H1 (cell line): ENCODE measurements around the gene FCRL4. TPM values are rescaled to one million over a fixed set of nuclear protein-coding genes. Genes with fewer than 3 reads are reported as not detected.

Source experiments
- CTCF ChIA-PET: fragments of 300-600 bp; sonication (Branson Sonifier 250); formaldehyde crosslinking; loops from one replicate; lab custom pipeline; 2021; ENCODE audit not compliant: partially characterized antibody; lab: Charles Lee
- POLR2A ChIA-PET: fragments of 300-600 bp; sonication (Branson Sonifier 250); formaldehyde crosslinking; loops from one replicate; lab custom pipeline; 2021; ENCODE audit warnings: inconsistent platforms; ENCODE audit not compliant: partially characterized antibody; lab: Charles Lee
- DNase-seq, 2 experiments: peaks; one replicate each; pipeline versions ENCODE4 v3.0.0 to v3.0.0-alpha.2; 2010 to 2022; ENCODE audit warnings: low spot score in 2 of 2, low read depth in 1 of 2, mixed read lengths in 1 of 2
- FAIRE-seq: peaks from 2 replicates; lab custom pipeline; 2011; peaks lifted over from hg19 to GRCh38; lab: Jason Lieb, UNC
- H2AFZ ChIP-seq: 2 replicates; pipeline ENCODE4 v1.8.1; 2012; ENCODE audit warnings: low read length, inconsistent platforms
- H2AK5ac ChIP-seq: 2 replicates; pipeline ENCODE4 v1.6.1; 2013; ENCODE audit warnings: low read depth, low read length
- H2BK120ac ChIP-seq: replicated peaks from 2 replicates; pipeline ENCODE3; 2013; ENCODE audit warnings: low read depth, low read length, inconsistent platforms
- H2BK12ac ChIP-seq: 2 replicates; pipeline ENCODE4 v1.6.1; 2013; ENCODE audit warnings: low read depth, low read length
- H2BK15ac ChIP-seq: 2 replicates; pipeline ENCODE4 v1.6.1; 2013; ENCODE audit warnings: low read length
- H2BK20ac ChIP-seq: 2 replicates; pipeline ENCODE4 v1.6.1; 2013; ENCODE audit warnings: low read length
- H2BK5ac ChIP-seq: 2 replicates; pipeline ENCODE4 v1.6.1; 2013; ENCODE audit warnings: low read depth, low read length
- H3K14ac ChIP-seq: 2 replicates; pipeline ENCODE4 v1.6.1; 2013; ENCODE audit warnings: inconsistent platforms; ENCODE audit not compliant: insufficient read length
- H3K18ac ChIP-seq: 2 replicates; pipeline ENCODE4 v1.6.1; 2013; ENCODE audit warnings: low read length; ENCODE audit errors: extremely low read depth
- H3K23ac ChIP-seq: 2 replicates; pipeline ENCODE4 v1.6.1; 2013; ENCODE audit warnings: inconsistent platforms; ENCODE audit not compliant: insufficient read length
- H3K23me2 ChIP-seq: 2 replicates; pipeline ENCODE4 v1.6.1; 2013; ENCODE audit warnings: low read depth, low read length
- H3K27ac ChIP-seq: 2 replicates; pipeline ENCODE4 v1.6.1; 2011; ENCODE audit warnings: low read depth, low read length, inconsistent platforms
- H3K27me3 ChIP-seq, 4 experiments: replicated peaks in 1 of 4; 1 replicate in 1 of 4; 2 replicates in 3 of 4; pipeline versions ENCODE4 v1.6.1 to v1.8.1; 2011 to 2013; ENCODE audit warnings: low read length in 3 of 4, mild to moderate bottlenecking in 3 of 4, inconsistent platforms in 2 of 4, mixed read lengths in 2 of 4, moderate library complexity in 1 of 4; ENCODE audit not compliant: control insufficient read depth in 3 of 4, insufficient read depth in 3 of 4; ENCODE audit errors: extremely low read depth in 1 of 4
- H3K36me3 ChIP-seq, 4 experiments: 2 replicates each; pipeline versions ENCODE4 v1.6.1 to v1.8.1; 2011 to 2013; ENCODE audit warnings: mild to moderate bottlenecking in 4 of 4, low read length in 3 of 4, moderate library complexity in 2 of 4, control low read depth in 1 of 4, inconsistent platforms in 1 of 4; ENCODE audit not compliant: insufficient read depth in 4 of 4, control insufficient read depth in 2 of 4
- H3K4ac ChIP-seq: replicated peaks from 2 replicates; pipeline ENCODE3; 2013; ENCODE audit warnings: low read length, low read depth, mixed read lengths, inconsistent platforms; ENCODE audit not compliant: insufficient read length
- H3K4me1 ChIP-seq, 4 experiments: replicated peaks in 1 of 4; 1 replicate in 1 of 4; 2 replicates in 3 of 4; pipeline versions ENCODE4 v1.6.1 to v1.8.1; 2011 to 2013; ENCODE audit warnings: low read length in 3 of 4, inconsistent platforms in 2 of 4, mixed read lengths in 1 of 4; ENCODE audit not compliant: insufficient read depth in 4 of 4, control insufficient read depth in 3 of 4
- H3K4me2 ChIP-seq, 2 experiments: 2 replicates each; pipeline versions ENCODE4 v1.6.1 to v1.8.1; 2011 to 2013; ENCODE audit warnings: low read depth in 2 of 2, low read length in 2 of 2, control low read depth in 1 of 2, inconsistent platforms in 1 of 2, mild to moderate bottlenecking in 1 of 2; ENCODE audit not compliant: insufficient read depth in 1 of 2
- H3K4me3 ChIP-seq, 4 experiments: fragments of 200-600, 300-600 bp in 1 of 4; sonication (generic), shearing (Covaris generic), sonication (Bioruptor Twin) in 1 of 4; 2 replicates each; pipeline versions ENCODE4 v1.5.1 to v1.8.1; 2011 to 2016; ENCODE audit warnings: low read length in 4 of 4, low read depth in 3 of 4, control low read depth in 2 of 4, inconsistent platforms in 2 of 4, mild to moderate bottlenecking in 2 of 4, mixed read lengths in 1 of 4, moderate library complexity in 1 of 4; ENCODE audit not compliant: insufficient read depth in 2 of 4; ENCODE audit errors: extremely low read depth in 1 of 4
- H3K56ac ChIP-seq: replicated peaks from 2 replicates; pipeline ENCODE3; 2013; ENCODE audit warnings: low read depth, mild to moderate bottlenecking, mixed read lengths, low read length, inconsistent platforms; ENCODE audit not compliant: insufficient read length
- H3K79me1 ChIP-seq: 2 replicates; pipeline ENCODE4 v1.6.1; 2013; ENCODE audit warnings: low read depth, low read length, control low read depth
- H3K79me2 ChIP-seq, 2 experiments: 2 replicates each; pipeline versions ENCODE4 v1.6.1 to v1.8.1; 2012 to 2013; ENCODE audit warnings: low read length in 2 of 2, mild to moderate bottlenecking in 2 of 2, inconsistent platforms in 1 of 2; ENCODE audit not compliant: insufficient read depth in 2 of 2, control insufficient read depth in 1 of 2
- H3K9ac ChIP-seq, 4 experiments: replicated peaks in 1 of 4; 1 replicate in 1 of 4; 2 replicates in 3 of 4; pipeline versions ENCODE4 v1.6.1 to v1.8.1; 2011 to 2013; ENCODE audit warnings: low read depth in 3 of 4, low read length in 3 of 4, control low read depth in 2 of 4, mild to moderate bottlenecking in 2 of 4, moderate library complexity in 2 of 4, inconsistent platforms in 1 of 4; ENCODE audit errors: extremely low read depth in 1 of 4
- H3K9me3 ChIP-seq, 2 experiments: 2 replicates each; pipeline versions ENCODE4 v1.6.1 to v1.8.1; 2012 to 2013; ENCODE audit warnings: mild to moderate bottlenecking in 2 of 2, moderate library complexity in 2 of 2, control low read depth in 1 of 2, inconsistent platforms in 1 of 2, low read depth in 1 of 2, low read length in 1 of 2, mixed read lengths in 1 of 2; ENCODE audit not compliant: insufficient read depth in 2 of 2
- H4K20me1 ChIP-seq, 2 experiments: replicated peaks in 1 of 2; 2 replicates each; pipeline versions ENCODE3 to v1.8.1; 2011 to 2013; ENCODE audit warnings: inconsistent platforms in 2 of 2, low read length in 2 of 2, mild to moderate bottlenecking in 1 of 2; ENCODE audit not compliant: insufficient read depth in 2 of 2, control insufficient read depth in 1 of 2
- H4K5ac ChIP-seq: 2 replicates; pipeline ENCODE4 v1.6.1; 2013; ENCODE audit warnings: low read length, low read depth, mixed read lengths, inconsistent platforms; ENCODE audit not compliant: insufficient read length
- H4K8ac ChIP-seq: 2 replicates; pipeline ENCODE4 v1.8.0; 2013; ENCODE audit warnings: mild to moderate bottlenecking, moderate library complexity, low read length, inconsistent platforms; ENCODE audit not compliant: insufficient read depth; ENCODE audit errors: extremely low read depth
- H4K91ac ChIP-seq: replicated peaks from 2 replicates; pipeline ENCODE3; 2013; ENCODE audit warnings: low read length, mixed read lengths, inconsistent platforms; ENCODE audit not compliant: insufficient read length
- ASH2L ChIP-seq: fragments of 200-600, 300-600 bp; sonication (generic); IDR thresholded peaks from one replicate; pipeline ENCODE4 v1.7.1; 2017; ENCODE audit warnings: low read length
- CBX8 ChIP-seq: fragments of 300-800, 300-1000 bp; sonication (generic); IDR thresholded peaks from 2 replicates; pipeline ENCODE4 v1.7.1; 2016; ENCODE audit warnings: low read depth, low read length, borderline replicate concordance
- CHD2 ChIP-seq: IDR thresholded peaks from 2 replicates; pipeline ENCODE4 v1.6.1; 2012; ENCODE audit warnings: low read length, improper control_type of control experiment
- KDM5A ChIP-seq: fragments of 200-600 bp; IDR thresholded peaks from 2 replicates; pipeline ENCODE4 v1.7.1; 2012; ENCODE audit warnings: mild to moderate bottlenecking, low read length, inconsistent platforms, mixed read lengths
- MAFK ChIP-seq: IDR thresholded peaks from 2 replicates; pipeline ENCODE4 v1.6.1; 2012; ENCODE audit warnings: low read depth, mild to moderate bottlenecking, improper control_type of control experiment, low read length
- SIN3A ChIP-seq, 2 experiments: IDR thresholded peaks in 1 of 2; conservative IDR thresholded peaks in 1 of 2; 2 replicates each; pipeline ENCODE4 v1.6.1; 2011 to 2012; ENCODE audit warnings: low read length in 2 of 2, improper control_type of control experiment in 1 of 2, low read depth in 1 of 2, mild to moderate bottlenecking in 1 of 2
- SUZ12 ChIP-seq: fragments of 200-600 bp; sonication (generic); IDR thresholded peaks from 2 replicates; pipeline ENCODE4 v1.6.1; 2012; ENCODE audit warnings: mild to moderate bottlenecking, inconsistent platforms, low read length, moderate library complexity, mixed read lengths
- WGBS, 2 experiments: shearing (Covaris generic) in 1 of 2; methylation state at CpG; one replicate each; pipeline versions ENCODE4 v1.1.6 to v1.1.7; 2013 to 2015; ENCODE audit warnings: low lambda C conversion rate in 2 of 2, mixed read lengths in 2 of 2, inconsistent platforms in 1 of 2, low coverage in 1 of 2, missing lambda C conversion rate in 1 of 2; ENCODE audit not compliant: insufficient replicate concordance in 2 of 2, insufficient coverage in 1 of 2, insufficient read length in 1 of 2; ENCODE audit errors: extremely low coverage in 1 of 2, missing lambda C conversion rate in 1 of 2; 5-methylcytosine and 5-hydroxymethylcytosine counted together
- polyA plus RNA-seq, 7 experiments: library from polyadenylated mRNA; depleted of rRNA in 3 of 7; stranded (reverse) in 5 of 7; unstranded in 2 of 7; fragments of >200 nt in 5 of 7; fragments of 200-250 nt in 2 of 7; gene quantifications; 1 replicate in 5 of 7; 2 replicates in 1 of 7; 4 replicates in 1 of 7; pipeline versions ENCODE4 v1.2.1 to v1.2.3, GENCODE V29; 2011 to 2013; ENCODE audit warnings: missing spikeins in 2 of 7, mixed read lengths in 2 of 7
- total RNA-seq: library from RNA; stranded (reverse); fragmentation: NEBNext Ultra II Directional; extraction: Animal tissue kit (Norgen Biotek cat#: 25700); gene quantifications from 2 replicates; pipeline ENCODE4 v1.2.1, GENCODE V29; 2021
- TF ChIP-seq, protein P1 (sequence below): IDR thresholded peaks from 2 replicates; pipeline ENCODE4 v1.6.1; 2011; ENCODE audit warnings: low read length, improper control_type of control experiment
- TF ChIP-seq, protein P2 (sequence below), 3 experiments: IDR thresholded peaks; 1 replicate in 2 of 3; 2 replicates in 1 of 3; pipeline versions ENCODE4 v1.5.1 to v1.6.1; 2011; ENCODE audit warnings: low read length in 3 of 3, mild to moderate bottlenecking in 3 of 3, inconsistent platforms in 2 of 3, low read depth in 1 of 3, moderate library complexity in 1 of 3; ENCODE audit not compliant: insufficient read depth in 1 of 3; ENCODE audit errors: control extremely low read depth in 1 of 3

The FCRL4 gene
- total and polyA plus RNA-seq, 2 of the 8 experiments (the other 6 are each of a cell fraction or from before 2014, with no cell fraction given) = not detected

DNA sequence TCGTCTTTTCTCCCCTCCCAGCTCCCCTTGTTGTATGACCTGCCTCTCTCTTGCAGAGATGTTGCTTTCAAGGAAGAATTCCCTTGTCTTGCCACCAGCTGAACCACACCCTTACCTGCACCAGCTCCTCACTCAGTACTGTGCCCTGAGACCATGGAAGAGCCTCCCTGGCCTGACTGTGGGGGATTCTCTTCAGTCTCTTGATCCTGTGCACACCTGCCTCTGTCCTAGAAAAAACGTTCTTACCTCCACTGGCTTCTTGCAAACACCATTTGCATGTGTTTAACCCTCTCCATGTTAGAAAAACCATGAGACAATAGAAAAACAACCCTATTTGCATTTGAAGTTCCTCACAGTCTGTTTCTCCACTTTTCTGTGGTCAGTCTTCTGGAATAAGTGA is 43.3 kb upstream of the FCRL4 start:
- no peaks in the 10 kb centered on the region for H3K36me3 ChIP-seq
- FAIRE-seq (no peak), DNase-seq (no peak)
- no peaks in the 10 kb centered on the region; a peak in 1 of 7 replicates for H3K27me3 ChIP-seq
- POLR2A ChIA-PET = no interaction called here
- no peak overlapping the region for H2BK120ac ChIP-seq
- H2BK15ac ChIP-seq = peak overlapping the region; percentile 84; the same call in 1 of the 2 replicates
- peak overlapping the region; percentile 77; the same call in 1 of the 2 replicates for H2BK12ac ChIP-seq
- H4K91ac ChIP-seq = peak overlapping the region; percentile 85
- CTCF ChIA-PET = interaction anchor here (1.0 kb wide), 1 partner anchor 278 kb away, joined by 3 read pairs; no protein-coding TSS in a partner anchor
- H2AK5ac ChIP-seq = no peak overlapping the region; the same call in 1 of the 2 replicates
- H3K4me3 ChIP-seq = 0 out of 8 replicates have a peak overlapping the region, but pooled peaks of 1 of the 4 experiments have one; percentile 21
- H3K23me2 ChIP-seq = no peaks in the 10 kb centered on the region; the same call in 1 of the 2 replicates
- H2BK20ac ChIP-seq = peak overlapping the region; percentile 83
- no peaks in the 10 kb centered on the region for H4K20me1 ChIP-seq
- no peak overlapping the region for H4K8ac ChIP-seq
- H3K56ac ChIP-seq = no peak overlapping the region
- 0 out of 2 replicates have a peak overlapping the region, but pooled peaks have one; percentile 2 for H2AFZ ChIP-seq
- peak overlapping the region; percentile 76; the same call in 1 of the 2 replicates for H2BK5ac ChIP-seq
- no peaks in the 10 kb centered on the region for H3K79me1 ChIP-seq
- H3K9me3 ChIP-seq = no peaks in the 10 kb centered on the region
- H4K5ac ChIP-seq = no peak overlapping the region
- H3K23ac ChIP-seq = no peak overlapping the region
- H3K79me2 ChIP-seq = no peaks in the 10 kb centered on the region
- no peak overlapping the region for H3K14ac ChIP-seq
- H3K9ac ChIP-seq = no peak overlapping the region
- H3K27ac ChIP-seq = no peak overlapping the region
- peaks cover 2 to 13% (median 7%) of the 10 kb centered on the region in 4 experiments; a peak in 5 of 7 replicates for H3K4me1 ChIP-seq
- WGBS, 2 experiments = 41% methylated on average over 2 of the region's 2 CpGs; no CpG with 5 or more reads in 1 of the 2 experiments
- H3K18ac ChIP-seq = peak overlapping the region; percentile 66
- no peak overlapping the region for H3K4ac ChIP-seq
- peak overlapping the region; percentile 46 to 69 for H3K4me2 ChIP-seq
- TF ChIP-seq SIN3A (conservative IDR thresholded peaks at IDR 0.05 in 1 of 2, IDR thresholded peaks at IDR 0.05 in 1 of 2; ENCODE audit: low read depth in 1 of 2, low read length in 2 of 2) (no peak), MAFK (no peak), KDM5A (no peak), CBX8 (no peak), CHD2 (no peak), SUZ12 (no peak), ASH2L (no peak)
- TF ChIP-seq, protein P1, sequence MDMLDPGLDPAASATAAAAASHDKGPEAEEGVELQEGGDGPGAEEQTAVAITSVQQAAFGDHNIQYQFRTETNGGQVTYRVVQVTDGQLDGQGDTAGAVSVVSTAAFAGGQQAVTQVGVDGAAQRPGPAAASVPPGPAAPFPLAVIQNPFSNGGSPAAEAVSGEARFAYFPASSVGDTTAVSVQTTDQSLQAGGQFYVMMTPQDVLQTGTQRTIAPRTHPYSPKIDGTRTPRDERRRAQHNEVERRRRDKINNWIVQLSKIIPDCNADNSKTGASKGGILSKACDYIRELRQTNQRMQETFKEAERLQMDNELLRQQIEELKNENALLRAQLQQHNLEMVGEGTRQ = no peak
- TF ChIP-seq, protein P2, sequence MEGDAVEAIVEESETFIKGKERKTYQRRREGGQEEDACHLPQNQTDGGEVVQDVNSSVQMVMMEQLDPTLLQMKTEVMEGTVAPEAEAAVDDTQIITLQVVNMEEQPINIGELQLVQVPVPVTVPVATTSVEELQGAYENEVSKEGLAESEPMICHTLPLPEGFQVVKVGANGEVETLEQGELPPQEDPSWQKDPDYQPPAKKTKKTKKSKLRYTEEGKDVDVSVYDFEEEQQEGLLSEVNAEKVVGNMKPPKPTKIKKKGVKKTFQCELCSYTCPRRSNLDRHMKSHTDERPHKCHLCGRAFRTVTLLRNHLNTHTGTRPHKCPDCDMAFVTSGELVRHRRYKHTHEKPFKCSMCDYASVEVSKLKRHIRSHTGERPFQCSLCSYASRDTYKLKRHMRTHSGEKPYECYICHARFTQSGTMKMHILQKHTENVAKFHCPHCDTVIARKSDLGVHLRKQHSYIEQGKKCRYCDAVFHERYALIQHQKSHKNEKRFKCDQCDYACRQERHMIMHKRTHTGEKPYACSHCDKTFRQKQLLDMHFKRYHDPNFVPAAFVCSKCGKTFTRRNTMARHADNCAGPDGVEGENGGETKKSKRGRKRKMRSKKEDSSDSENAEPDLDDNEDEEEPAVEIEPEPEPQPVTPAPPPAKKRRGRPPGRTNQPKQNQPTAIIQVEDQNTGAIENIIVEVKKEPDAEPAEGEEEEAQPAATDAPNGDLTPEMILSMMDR (IDR thresholded peaks at IDR 0.05; ENCODE audit: control extremely low read depth in 1 of 3, insufficient read depth in 1 of 3, low read depth in 1 of 3, low read length in 3 of 3) = no peak
